GM18858 (cell line): ENCODE data around the gene TMEM120B.

Source experiments
- ATAC-seq: cut with Tn5 transposase; IDR thresholded peaks from one replicate; pipeline ENCODE4 v1.9.1; 2021; ENCODE audit not compliant: unreplicated experiment

Gene TMEM120B

GRCh38 chr12:121801595-121802484 is 89.3 kb downstream of the TMEM120B start:
- ATAC-seq: no peak

GRCh38 chr12:121802485-121802842 is 89.9 kb downstream of the TMEM120B start:
- ATAC-seq: no peak

GRCh38 chr12:121802843-121803698 is 90.5 kb downstream of the TMEM120B start:
- no peak for ATAC-seq

- no peak for ATAC-seq
These were observed 91.4 kb downstream of the TMEM120B start, which contains the start of gene SETD1B for GRCh38 chr12:121803861-121804416. TSS of gene SETD1B (plus strand) at chr12:121804009. CDS start at chr12:121804738, 729 bp downstream.

GRCh38 chr12:121804417-121805111 is 92.0 kb downstream of the TMEM120B start:
- no peak for ATAC-seq

- no peak for ATAC-seq
These were observed 92.8 kb downstream of the TMEM120B start for GRCh38 chr12:121805171-121806008.

- no peak for ATAC-seq
These were observed 93.5 kb downstream of the TMEM120B start for GRCh38 chr12:121806009-121806545.

GRCh38 chr12:121806546-121807423 is 94.2 kb downstream of the TMEM120B start:
- ATAC-seq: no peak

GRCh38 chr12:121807642-121808347 is 95.2 kb downstream of the TMEM120B start:
- no peak for ATAC-seq

GRCh38 chr12:121808623-121809022 is 96.1 kb downstream of the TMEM120B start:
- no peak for ATAC-seq

- ATAC-seq: no peak
These were observed 97.2 kb downstream of the TMEM120B start for GRCh38 chr12:121809712-121810116.

- ATAC-seq: no peak
These were observed 97.8 kb downstream of the TMEM120B start for GRCh38 chr12:121810234-121810817.

GRCh38 chr12:121810833-121811433 is 98.4 kb downstream of the TMEM120B start:
- no peak for ATAC-seq

- peak; percentile 40 for ATAC-seq
These were observed 99.1 kb downstream of the TMEM120B start for GRCh38 chr12:121811434-121812319.

GRCh38 chr12:121812320-121812871 is 99.8 kb downstream of the TMEM120B start:
- ATAC-seq: no peak
